ENCODE measurements around the gene TRMT2A. TPM values are rescaled to one million over a fixed set of nuclear protein-coding genes. Genes with fewer than 3 reads are reported as not detected.

The TRMT2A gene
- polyA plus RNA-seq, 1 of the 3 experiments (the other 2 are of a cell fraction), result 54.6 TPM

GRCh38 chr22:20159076-20159475, 42.0 kb upstream of the TRMT2A start:
- WGBS (ENCODE audit: low lambda C conversion rate), result 82% methylated on average over 5 of the region's 9 CpGs

DNA sequence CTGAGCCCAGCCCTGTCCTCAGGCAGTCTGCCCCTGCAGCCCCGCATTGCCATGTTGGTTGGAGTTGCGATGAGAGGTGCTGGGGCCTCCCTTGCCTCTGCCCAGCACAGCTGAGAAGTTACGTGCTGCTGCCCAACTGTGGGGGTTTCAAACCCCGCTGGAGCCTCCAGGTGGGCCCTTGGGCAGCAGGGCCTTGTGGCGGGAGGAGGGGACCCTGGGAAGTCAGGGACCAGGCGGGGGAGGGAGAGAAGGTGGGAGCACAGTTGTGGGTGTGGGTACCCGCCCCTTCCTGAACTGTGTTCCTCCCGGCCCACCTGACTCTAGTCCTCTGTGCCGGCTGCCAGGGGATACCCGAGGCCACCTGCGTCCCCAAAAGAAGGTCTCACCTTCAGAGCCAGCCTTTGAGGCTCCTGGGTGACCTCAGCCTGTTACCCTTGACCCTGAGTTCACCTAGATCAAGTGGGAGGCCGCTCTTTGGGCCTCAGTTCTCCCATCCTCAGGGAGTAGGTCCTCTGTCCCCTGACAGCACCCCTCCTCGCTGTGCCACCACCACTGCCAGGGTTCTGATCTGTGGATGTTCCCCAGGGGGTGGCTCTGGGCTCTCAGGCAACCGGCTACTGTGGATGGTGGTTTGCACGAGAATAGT, 41.5 kb upstream of the TRMT2A start:
- no peak for DNase-seq
- ChIA-PET POLR2A (no interaction called here), CTCF (interaction anchor here (0.7 to 2.9 kb wide), 6 partner anchors 22 to 158 kb away, joined by 3 to 14 read pairs (median 5); no protein-coding TSS in a partner anchor)
- no peak overlapping the region for H2AFZ ChIP-seq (ENCODE audit: low read depth)
- no peaks in the 10 kb centered on the region for H4K20me1 ChIP-seq (ENCODE audit: insufficient read depth)
- no peak overlapping the region for H3K27ac ChIP-seq (ENCODE audit: low read depth in 2 of 2, low read length in 1 of 2)
- peaks cover 0 to 35% of the 10 kb centered on the region in 2 experiments; a peak in 1 of 4 replicates for H3K4me1 ChIP-seq (ENCODE audit: control insufficient read depth in 1 of 2, insufficient read depth in 2 of 2, low read depth in 1 of 2, low read length in 1 of 2)
- H3K4me3 ChIP-seq (ENCODE audit: low read depth in 2 of 2, low read length in 1 of 2), result no peak overlapping the region
- WGBS (ENCODE audit: low lambda C conversion rate), result 49% methylated on average over 2 of the region's 15 CpGs
- no peaks in the 10 kb centered on the region for H3K9me2 ChIP-seq
- TF ChIP-seq YY1 (IDR thresholded peaks at IDR 0.05; ENCODE audit: low read depth) (no peak), MEF2A (IDR thresholded peaks at IDR 0.05; ENCODE audit: borderline replicate concordance, low read depth) (no peak), TEAD4 (IDR thresholded peaks at IDR 0.05; ENCODE audit: borderline replicate concordance, insufficient read depth) (no peak), RFX5 (IDR thresholded peaks at IDR 0.05; ENCODE audit: low read length) (no peak)
- H3K27me3 ChIP-seq (ENCODE audit: insufficient read depth), result no peaks in the 10 kb centered on the region
- no peaks in the 10 kb centered on the region for H3F3A ChIP-seq (replicated peaks; ENCODE audit: insufficient read depth)
- peaks cover 0 to 2% of the 10 kb centered on the region in 2 experiments for H3K36me3 ChIP-seq (replicated peaks in 1 of 2; ENCODE audit: control insufficient read depth in 1 of 2, insufficient read depth in 2 of 2, low read length in 1 of 2)
- no peaks in the 10 kb centered on the region for H3K9me3 ChIP-seq
- H3K4me2 ChIP-seq, result no peak overlapping the region
- no peak overlapping the region for H3K9ac ChIP-seq
- H3K79me2 ChIP-seq (ENCODE audit: insufficient read depth), result 0 out of 2 replicates have a peak, but pooled peaks cover 4% of the 10 kb centered on the region

More at GRCh38 chr22:20159076-20159475, 42.0 kb upstream of the TRMT2A start:
- Histone ChIP-seq H3K4me1 (ENCODE audit: control insufficient read depth in 1 of 2, insufficient read depth in 2 of 2, low read depth in 1 of 2, low read length in 1 of 2) (peaks cover 0 to 31% of the 10 kb centered on the region in 2 experiments; a peak in 1 of 4 replicates), H3K9me2 (no peaks in the 10 kb centered on the region), H3F3A (replicated peaks; ENCODE audit: insufficient read depth) (no peaks in the 10 kb centered on the region), H4K20me1 (ENCODE audit: insufficient read depth) (no peaks in the 10 kb centered on the region), H3K4me3 (ENCODE audit: low read depth in 2 of 2, low read length in 1 of 2) (no peak overlapping the region), H3K4me2 (no peak overlapping the region), H3K9ac (no peak overlapping the region), H3K27me3 (ENCODE audit: insufficient read depth) (no peaks in the 10 kb centered on the region), H3K27ac (ENCODE audit: low read depth in 2 of 2, low read length in 1 of 2) (no peak overlapping the region), H3K9me3 (no peaks in the 10 kb centered on the region), H3K79me2 (ENCODE audit: insufficient read depth) (0 out of 2 replicates have a peak, but pooled peaks cover 4% of the 10 kb centered on the region), H3K36me3 (replicated peaks in 1 of 2; ENCODE audit: control insufficient read depth in 1 of 2, insufficient read depth in 2 of 2, low read length in 1 of 2) (no peaks in the 10 kb centered on the region), H2AFZ (ENCODE audit: low read depth) (no peak overlapping the region)
- DNase-seq, result no peak
- POLR2A ChIA-PET, result no interaction called here
- CTCF ChIA-PET, result interaction anchor here (0.7 to 1.6 kb wide), 4 partner anchors 21 to 157 kb away, joined by 3 to 6 read pairs (median 4); no protein-coding TSS in a partner anchor
- TF ChIP-seq TAF1 (IDR thresholded peaks at IDR 0.05; ENCODE audit: borderline replicate concordance, low read depth, low read length), result no peak
- TF ChIP-seq TCF12 (IDR thresholded peaks at IDR 0.05), result no peak
- TF ChIP-seq NRF1 (IDR thresholded peaks at IDR 0.05; ENCODE audit: low read depth, low read length), result no peak
- no peak for TF ChIP-seq FOXM1 (IDR thresholded peaks at IDR 0.05; ENCODE audit: low read depth)
- no peak for TF ChIP-seq EZH2phosphoT487 (IDR thresholded peaks at IDR 0.05; ENCODE audit: borderline replicate concordance, low read depth)
- TF ChIP-seq FOXJ3 (CRISPR knock-in tag; IDR thresholded peaks at IDR 0.05), result no peak
- TF ChIP-seq EP300 (IDR thresholded peaks at IDR 0.05; ENCODE audit: borderline replicate concordance in 1 of 2, low read depth in 1 of 2, low read length in 1 of 2), result no peak
- TF ChIP-seq RFX5 (IDR thresholded peaks at IDR 0.05; ENCODE audit: low read length), result no peak
- no peak for TF ChIP-seq CHD2 (IDR thresholded peaks at IDR 0.05; ENCODE audit: low read length, partially characterized antibody)
- TF ChIP-seq SMC3 (IDR thresholded peaks at IDR 0.05; ENCODE audit: low read depth, low read length), result no peak
- TF ChIP-seq RCOR1 (IDR thresholded peaks at IDR 0.05; ENCODE audit: low read length), result no peak
- no peak for TF ChIP-seq TEAD4 (IDR thresholded peaks at IDR 0.05; ENCODE audit: borderline replicate concordance, insufficient read depth)
- TF ChIP-seq GATA2 (CRISPR knock-in tag; IDR thresholded peaks at IDR 0.05), result no peak

All from SK-N-SH (cell line).